Esophagus muscularis mucosa (tissue), 4 donors: ENCODE measurements around the gene CCDC63. TPM values are rescaled to one million over a fixed set of nuclear protein-coding genes. Genes with fewer than 3 reads are reported as not detected.

Experiments
- DNase-seq: peaks from one replicate; pipeline ENCODE4 v3.0.0-alpha.2; 2017; ENCODE audit errors: extremely low spot score
- H3K27ac ChIP-seq, 4 donors: fragments of 200-600 bp; sonication (generic); replicated peaks in 1 of 4; 1 replicate in 3 of 4; 2 replicates in 1 of 4; pipeline ENCODE4 v1.5.1; 2016 to 2019; ENCODE audit warnings: mild to moderate bottlenecking in 1 of 4
- H3K27me3 ChIP-seq, 4 donors: fragments of 200-600 bp; sonication (generic); one replicate each; pipeline versions ENCODE4 v1.5.1 to v1.6.0; 2016 to 2019
- H3K36me3 ChIP-seq, 4 donors: fragments of 200-600 bp; sonication (generic); one replicate each; pipeline ENCODE4 v1.5.1; 2016 to 2019
- H3K4me1 ChIP-seq, 4 donors: fragments of 200-600 bp; sonication (generic); one replicate each; pipeline ENCODE4 v1.5.1; 2016 to 2019
- H3K4me3 ChIP-seq, 4 donors: fragments of 200-600 bp; sonication (generic); 1 replicate in 2 of 4; 2 replicates in 2 of 4; pipeline ENCODE4 v1.5.1; 2016 to 2019; ENCODE audit warnings: mild to moderate bottlenecking in 4 of 4, moderate library complexity in 1 of 4
- H3K9me3 ChIP-seq, 4 donors: fragments of 200-600 bp; sonication (generic); 1 replicate in 3 of 4; 2 replicates in 1 of 4; pipeline ENCODE4 v1.5.1; 2016 to 2019
- CTCF ChIP-seq, 3 experiments: fragments of 200-600 bp in 2 of 3; fragments of 450-650 bp in 1 of 3; sonication (generic) in 2 of 3; IDR thresholded peaks; one replicate each; pipeline ENCODE4 v1.5.1; 2017 to 2019; ENCODE audit warnings: antibody characterized with exemption in 3 of 3, mild to moderate bottlenecking in 2 of 3, moderate library complexity in 1 of 3
- EP300 ChIP-seq: sonication (generic); formaldehyde crosslinking; IDR thresholded peaks from one replicate; pipeline ENCODE4 v1.6.1; 2017; ENCODE audit warnings: antibody characterized with exemption
- POLR2A ChIP-seq: fragments of 450-650 bp; IDR thresholded peaks from one replicate; pipeline ENCODE4 v1.6.1; 2017; ENCODE audit warnings: antibody characterized with exemption, moderate library complexity, mild to moderate bottlenecking, low read depth
- POLR2AphosphoS5 ChIP-seq, 2 donors: sonication (generic); formaldehyde crosslinking; IDR thresholded peaks; one replicate each; pipeline ENCODE4 v1.6.1; 2017; ENCODE audit warnings: antibody characterized with exemption in 2 of 2
- WGBS: methylation state at CpG from one replicate; pipeline ENCODE4 v1.1.5; 2018; 5-methylcytosine and 5-hydroxymethylcytosine counted together
- intact Hi-C: fragments of 100-400 bp; cut with DNase I; formaldehyde crosslinking; loops from one replicate; pipeline ENCODE4 v1.15.1; 2023
- total RNA-seq, 4 donors: library from RNA; depleted of rRNA; stranded (reverse); fragments of >200 nt; gene quantifications; one replicate each; pipeline versions ENCODE4 v1.1.0 to v1.2.1, GENCODE V29; 2016

The CCDC63 gene
- total RNA-seq, 4 donors from 2014 or later = not detected

GRCh38 chr12:110865521-110865920, 18.7 kb downstream of the CCDC63 start:
- WGBS = 84% methylated on average over 6 of the region's 6 CpGs
- H3K4me3 ChIP-seq = no peak overlapping the region
- no peak for TF ChIP-seq EP300
- no peaks in the 10 kb centered on the region for H3K36me3 ChIP-seq
- intact Hi-C loops = no loop called here
- H3K4me1 ChIP-seq = no peaks in the 10 kb centered on the region
- H3K9me3 ChIP-seq = no peaks in the 10 kb centered on the region
- no peak for DNase-seq
- no peaks in the 10 kb centered on the region for H3K27me3 ChIP-seq
- no peak overlapping the region for H3K27ac ChIP-seq

- Histone ChIP-seq H3K27me3 (no peaks in the 10 kb centered on the region), H3K4me3 (no peak overlapping the region), H3K36me3 (no peaks in the 10 kb centered on the region), H3K27ac (no peak overlapping the region), H3K4me1 (no peaks in the 10 kb centered on the region), H3K9me3 (no peaks in the 10 kb centered on the region)
- no peak for TF ChIP-seq EP300
- no peak for TF ChIP-seq CTCF (IDR thresholded peaks at IDR 0.05)
- no peak for TF ChIP-seq POLR2AphosphoS5 (IDR thresholded peaks at IDR 0.05)
- TF ChIP-seq POLR2A = no peak
- WGBS = 71% methylated on average over 3 of the region's 3 CpGs
- DNase-seq = no peak
- intact Hi-C loops = no loop called here
Observed at GRCh38 chr12:110869026-110869425, 22.2 kb downstream of the CCDC63 start.

- intact Hi-C loops = no loop called here
- no peak for DNase-seq
- H3K27ac ChIP-seq = no peak overlapping the region
- H3K27me3 ChIP-seq = no peaks in the 10 kb centered on the region
- H3K9me3 ChIP-seq = no peaks in the 10 kb centered on the region
- H3K4me1 ChIP-seq = no peaks in the 10 kb centered on the region
- WGBS = 83% methylated on average over 5 of the region's 5 CpGs
- no peak overlapping the region for H3K4me3 ChIP-seq
- no peak for TF ChIP-seq CTCF (IDR thresholded peaks at IDR 0.05)
- TF ChIP-seq POLR2A = no peak
- TF ChIP-seq EP300 = no peak
- TF ChIP-seq POLR2AphosphoS5 (IDR thresholded peaks at IDR 0.05) = no peak
- H3K36me3 ChIP-seq = no peaks in the 10 kb centered on the region
Observed at GRCh38 chr12:110869803-110870202, 23.0 kb downstream of the CCDC63 start.

GRCh38 chr12:110872100-110872499, 25.3 kb downstream of the CCDC63 start:
- DNase-seq = no peak
- H3K4me1 ChIP-seq = no peaks in the 10 kb centered on the region
- H3K27me3 ChIP-seq = no peaks in the 10 kb centered on the region
- 94% methylated on average over 4 of the region's 4 CpGs for WGBS
- no peak overlapping the region for H3K4me3 ChIP-seq
- H3K27ac ChIP-seq = no peak overlapping the region
- H3K36me3 ChIP-seq = no peaks in the 10 kb centered on the region
- TF ChIP-seq EP300 (no peak), POLR2A (no peak), CTCF (IDR thresholded peaks at IDR 0.05) (no peak), POLR2AphosphoS5 (IDR thresholded peaks at IDR 0.05) (no peak)
- intact Hi-C loops = no loop called here
- no peaks in the 10 kb centered on the region for H3K9me3 ChIP-seq

- Histone ChIP-seq H3K4me1 (peaks cover 0 to 16% (median 5%) of the 10 kb centered on the region in 4 donors), H3K36me3 (no peaks in the 10 kb centered on the region), H3K9me3 (no peaks in the 10 kb centered on the region), H3K4me3 (no peak overlapping the region), H3K27me3 (no peaks in the 10 kb centered on the region), H3K27ac (no peak overlapping the region)
- intact Hi-C loops = no loop called here
- TF ChIP-seq CTCF (IDR thresholded peaks at IDR 0.05) = no peak
- no peak for TF ChIP-seq EP300
- TF ChIP-seq POLR2AphosphoS5 (IDR thresholded peaks at IDR 0.05) = no peak
- no peak for TF ChIP-seq POLR2A
- no peak for DNase-seq
- 100% methylated on average over 2 of the region's 2 CpGs for WGBS
Observed at GRCh38 chr12:110874351-110874750, 27.6 kb downstream of the CCDC63 start.
